ENCODE data around the gene VPS52. TPM values are rescaled to one million over a fixed set of nuclear protein-coding genes. Genes with fewer than 3 reads are reported as not detected.

VPS52 gene, protein sequence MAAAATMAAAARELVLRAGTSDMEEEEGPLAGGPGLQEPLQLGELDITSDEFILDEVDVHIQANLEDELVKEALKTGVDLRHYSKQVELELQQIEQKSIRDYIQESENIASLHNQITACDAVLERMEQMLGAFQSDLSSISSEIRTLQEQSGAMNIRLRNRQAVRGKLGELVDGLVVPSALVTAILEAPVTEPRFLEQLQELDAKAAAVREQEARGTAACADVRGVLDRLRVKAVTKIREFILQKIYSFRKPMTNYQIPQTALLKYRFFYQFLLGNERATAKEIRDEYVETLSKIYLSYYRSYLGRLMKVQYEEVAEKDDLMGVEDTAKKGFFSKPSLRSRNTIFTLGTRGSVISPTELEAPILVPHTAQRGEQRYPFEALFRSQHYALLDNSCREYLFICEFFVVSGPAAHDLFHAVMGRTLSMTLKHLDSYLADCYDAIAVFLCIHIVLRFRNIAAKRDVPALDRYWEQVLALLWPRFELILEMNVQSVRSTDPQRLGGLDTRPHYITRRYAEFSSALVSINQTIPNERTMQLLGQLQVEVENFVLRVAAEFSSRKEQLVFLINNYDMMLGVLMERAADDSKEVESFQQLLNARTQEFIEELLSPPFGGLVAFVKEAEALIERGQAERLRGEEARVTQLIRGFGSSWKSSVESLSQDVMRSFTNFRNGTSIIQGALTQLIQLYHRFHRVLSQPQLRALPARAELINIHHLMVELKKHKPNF
- 59.8 and 63.5 TPM in 2 replicates for total RNA-seq

DNA sequence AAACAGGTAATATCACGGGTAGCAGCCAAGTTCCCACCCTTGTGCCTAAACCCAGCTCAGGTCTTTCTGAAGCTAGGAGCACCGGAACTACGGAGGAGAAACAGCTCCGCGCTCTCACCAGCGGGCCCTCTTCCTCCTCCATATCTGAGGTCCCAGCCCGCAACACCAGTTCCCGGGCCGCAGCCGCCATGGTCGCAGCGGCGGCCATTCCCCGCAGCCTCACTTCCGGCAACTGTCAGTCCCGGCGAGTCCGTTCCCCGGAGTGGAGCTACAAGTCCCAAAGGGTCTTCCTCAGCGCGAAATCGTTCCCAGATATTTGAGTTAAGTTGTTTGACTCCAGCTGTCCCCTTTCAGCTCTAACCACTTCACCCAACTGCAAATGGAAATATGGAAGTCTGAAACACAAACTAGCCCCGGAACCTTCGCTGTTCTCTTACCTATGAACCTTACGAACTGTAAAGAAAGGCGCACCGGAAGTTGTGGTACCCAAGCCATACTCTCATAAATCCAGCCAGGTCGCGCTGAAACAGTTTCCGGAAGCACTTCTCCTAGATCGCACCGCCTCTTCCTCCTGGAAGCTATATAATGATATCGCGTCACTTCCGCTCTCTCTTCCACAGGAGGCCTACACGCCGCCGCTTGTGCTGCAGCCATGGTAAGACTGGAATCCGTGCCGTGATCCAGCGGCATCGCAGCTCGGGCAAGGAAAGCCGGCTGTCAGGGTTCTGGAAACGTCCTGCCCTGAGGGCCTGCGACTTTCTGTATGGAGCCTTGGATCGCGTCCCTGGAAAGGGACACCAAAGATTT, at the start of gene VPS52, which contains the start of gene RPS18:
Gene VPS52 (minus strand): TSS at position 409 of the 807 bp plus-strand sequence. CDS start 201 bp downstream, at position 208.
Gene RPS18 (plus strand): TSS at position 608 of the 807 bp plus-strand sequence. CDS start 45 bp downstream, at position 653.
- peaks cover 55% of the 10 kb centered on the region for H3K4me1 Mint-ChIP-seq (ENCODE audit: low read depth)
- intact Hi-C loops (cut with micrococcal nuclease): loop anchor here (1.0 to 10.0 kb wide), 12 partner anchors 18 to 1297 kb away; partner anchors contain the start of genes BRD2, DXO, KIFC1 and LEMD2
- no peaks in the 10 kb centered on the region for H3K9me3 Mint-ChIP-seq
- peak; percentile 89 for DNase-seq (ENCODE audit: low spot score)
- peak within 1 kb of the TSS; percentile 97 for H3K4me3 Mint-ChIP-seq
- H3K27ac Mint-ChIP-seq: peak within 1 kb of the TSS; percentile 99
- H3K27me3 Mint-ChIP-seq (ENCODE audit: insufficient read depth): no peaks in the 10 kb centered on the region
- H3K36me3 Mint-ChIP-seq (ENCODE audit: low read depth): peaks cover 64% of the 10 kb centered on the region

DNA sequence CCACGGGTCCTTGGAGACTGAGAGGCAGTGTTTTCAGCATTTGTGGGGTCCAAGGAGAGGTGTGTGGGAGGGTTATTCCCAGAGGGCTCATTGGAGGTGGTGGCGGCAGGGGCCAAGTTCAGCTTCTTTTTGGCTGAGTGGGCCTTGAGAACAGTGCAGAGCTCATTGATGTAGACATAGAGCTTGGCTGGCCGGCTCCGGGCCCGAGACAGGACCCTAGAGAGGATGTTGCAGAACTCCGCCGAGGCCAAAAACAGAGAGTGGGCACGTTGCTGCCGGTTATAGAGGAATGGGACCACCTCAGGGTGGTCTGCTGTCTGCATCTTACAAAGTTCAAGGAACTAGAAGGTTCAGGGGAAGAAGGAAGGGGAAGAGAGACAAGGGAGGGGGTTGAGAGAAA, 49.6 kb upstream of the VPS52 start:
- Mint-ChIP-seq H3K4me1 (ENCODE audit: low read depth) (peaks cover 68% of the 10 kb centered on the region), H3K4me3 (peak overlapping the region; percentile 97), H3K9me3 (no peaks in the 10 kb centered on the region), H3K27me3 (ENCODE audit: insufficient read depth) (no peaks in the 10 kb centered on the region), H3K27ac (peak overlapping the region; percentile 84), H3K36me3 (ENCODE audit: low read depth) (peaks cover 39% of the 10 kb centered on the region)
- intact Hi-C loops (cut with micrococcal nuclease): no loop called here
- DNase-seq (ENCODE audit: low spot score): no peak

DNA sequence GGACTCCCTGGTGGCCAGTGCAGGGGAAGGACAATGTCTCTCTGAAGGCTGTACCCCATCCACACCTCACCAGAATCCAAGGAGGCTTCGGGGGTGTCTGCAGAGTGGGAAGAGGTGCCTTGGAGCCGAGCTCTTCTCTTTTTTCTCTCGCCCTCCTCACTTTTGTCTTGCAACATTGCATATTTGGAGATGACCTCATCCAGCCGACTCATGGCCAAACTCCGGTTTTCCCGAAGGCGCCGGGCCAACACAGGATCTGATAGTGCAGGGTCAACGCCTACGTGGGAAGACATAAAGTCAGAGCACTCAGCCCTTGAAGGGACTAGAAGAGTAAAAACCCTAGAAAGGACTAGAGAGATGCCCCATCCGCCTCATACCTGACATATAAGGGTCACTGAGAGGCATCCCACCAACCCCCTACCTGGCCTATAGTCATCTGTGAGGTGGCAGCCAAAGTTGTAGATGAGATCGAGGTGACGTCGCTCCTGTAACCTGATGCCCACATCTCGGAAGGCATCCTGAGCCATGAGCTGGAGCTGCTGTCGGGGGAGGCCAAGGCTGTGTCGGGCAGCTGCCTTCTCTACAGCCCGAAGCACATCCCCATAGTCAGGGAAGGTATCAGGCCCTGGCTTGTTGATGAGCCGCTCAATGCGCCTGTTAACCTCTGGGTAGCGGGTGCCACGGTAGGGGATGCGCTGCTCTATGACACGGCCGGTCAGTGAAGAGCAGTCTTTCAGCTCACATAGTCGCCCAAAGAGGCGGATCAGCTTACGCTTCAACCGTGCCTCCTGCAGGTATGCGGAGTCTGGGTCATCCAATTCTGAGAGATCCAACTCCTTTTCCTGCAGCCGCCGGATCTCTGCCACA, 48.9 kb upstream of the VPS52 start:
- Mint-ChIP-seq H3K9me3 (no peaks in the 10 kb centered on the region), H3K36me3 (ENCODE audit: low read depth) (peaks cover 40% of the 10 kb centered on the region), H3K4me1 (ENCODE audit: low read depth) (peaks cover 75% of the 10 kb centered on the region), H3K4me3 (peak overlapping the region; percentile 97), H3K27ac (no peak overlapping the region), H3K27me3 (ENCODE audit: insufficient read depth) (no peaks in the 10 kb centered on the region)
- no peak for DNase-seq (ENCODE audit: low spot score)
- intact Hi-C loops (cut with micrococcal nuclease): no loop called here

DNA sequence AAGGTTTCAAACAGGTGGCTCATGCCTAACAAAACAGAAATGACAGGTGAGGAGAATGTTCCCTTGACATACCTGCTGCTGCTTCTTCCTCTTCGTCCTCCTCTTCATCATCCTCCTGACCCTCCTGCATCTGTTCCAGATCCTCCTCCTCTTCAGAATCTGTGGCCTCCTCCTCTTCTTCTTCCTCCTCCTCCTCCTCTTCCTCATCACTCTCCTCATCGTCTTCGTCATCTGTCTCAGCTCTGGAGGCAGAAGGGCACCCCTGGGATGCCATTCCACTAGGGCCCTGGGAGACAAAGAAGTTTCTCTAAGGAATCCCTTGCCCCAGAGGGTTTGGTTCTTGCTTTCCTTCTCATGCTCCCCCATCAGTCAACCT, 48.3 kb upstream of the VPS52 start:
- no peaks in the 10 kb centered on the region for H3K9me3 Mint-ChIP-seq
- DNase-seq (ENCODE audit: low spot score): no peak
- peaks cover 40% of the 10 kb centered on the region for H3K36me3 Mint-ChIP-seq (ENCODE audit: low read depth)
- intact Hi-C loops (cut with micrococcal nuclease): no loop called here
- no peaks in the 10 kb centered on the region for H3K27me3 Mint-ChIP-seq (ENCODE audit: insufficient read depth)
- H3K4me1 Mint-ChIP-seq (ENCODE audit: low read depth): peaks cover 80% of the 10 kb centered on the region
- H3K27ac Mint-ChIP-seq: peak overlapping the region; percentile 38
- H3K4me3 Mint-ChIP-seq: peak overlapping the region; percentile 97

DNA sequence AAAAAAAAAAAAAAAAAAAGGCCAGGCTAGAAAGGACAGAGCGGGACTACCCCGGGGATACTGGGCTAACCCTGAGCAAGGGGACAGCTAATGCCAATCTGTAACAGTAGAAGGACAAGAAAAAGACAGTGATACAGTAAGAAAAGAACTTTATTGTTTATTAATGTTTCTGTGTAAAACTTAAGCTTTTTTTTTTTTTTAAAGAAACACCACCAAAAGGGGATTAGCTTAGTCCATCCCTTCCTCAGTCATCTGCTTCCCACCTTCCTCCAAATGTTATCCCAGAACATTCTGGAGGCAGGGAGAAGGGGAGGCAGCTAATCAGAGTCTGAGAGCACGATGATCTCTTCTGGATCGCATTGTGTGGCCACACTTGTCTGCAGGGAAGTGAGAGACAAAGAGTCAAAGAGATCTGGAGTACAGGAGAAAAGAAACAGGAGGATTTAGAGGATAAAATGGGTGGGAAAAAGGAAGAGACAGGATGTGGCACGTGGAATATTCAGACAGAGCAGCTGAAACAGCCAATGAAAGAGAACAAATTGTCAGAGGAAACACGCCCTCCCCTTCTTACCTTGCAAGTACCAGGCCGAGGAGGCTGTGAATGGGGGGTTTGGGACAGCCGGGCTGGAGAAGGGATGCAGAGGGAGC, 46.9 kb upstream of the VPS52 start:
- H3K4me1 Mint-ChIP-seq (ENCODE audit: low read depth): peaks cover 81% of the 10 kb centered on the region
- peak overlapping the region; percentile 97 for H3K4me3 Mint-ChIP-seq
- peak overlapping the region; percentile 94 for H3K27ac Mint-ChIP-seq
- intact Hi-C loops (cut with micrococcal nuclease): loop anchor here (1.0 kb wide), 4 partner anchors 20 to 136 kb away; partner anchors contain the start of genes KIFC1, RGL2 and ZBTB9
- H3K9me3 Mint-ChIP-seq: no peaks in the 10 kb centered on the region
- H3K36me3 Mint-ChIP-seq (ENCODE audit: low read depth): peaks cover 47% of the 10 kb centered on the region
- DNase-seq (ENCODE audit: low spot score): no peak
- no peaks in the 10 kb centered on the region for H3K27me3 Mint-ChIP-seq (ENCODE audit: insufficient read depth)

DNA sequence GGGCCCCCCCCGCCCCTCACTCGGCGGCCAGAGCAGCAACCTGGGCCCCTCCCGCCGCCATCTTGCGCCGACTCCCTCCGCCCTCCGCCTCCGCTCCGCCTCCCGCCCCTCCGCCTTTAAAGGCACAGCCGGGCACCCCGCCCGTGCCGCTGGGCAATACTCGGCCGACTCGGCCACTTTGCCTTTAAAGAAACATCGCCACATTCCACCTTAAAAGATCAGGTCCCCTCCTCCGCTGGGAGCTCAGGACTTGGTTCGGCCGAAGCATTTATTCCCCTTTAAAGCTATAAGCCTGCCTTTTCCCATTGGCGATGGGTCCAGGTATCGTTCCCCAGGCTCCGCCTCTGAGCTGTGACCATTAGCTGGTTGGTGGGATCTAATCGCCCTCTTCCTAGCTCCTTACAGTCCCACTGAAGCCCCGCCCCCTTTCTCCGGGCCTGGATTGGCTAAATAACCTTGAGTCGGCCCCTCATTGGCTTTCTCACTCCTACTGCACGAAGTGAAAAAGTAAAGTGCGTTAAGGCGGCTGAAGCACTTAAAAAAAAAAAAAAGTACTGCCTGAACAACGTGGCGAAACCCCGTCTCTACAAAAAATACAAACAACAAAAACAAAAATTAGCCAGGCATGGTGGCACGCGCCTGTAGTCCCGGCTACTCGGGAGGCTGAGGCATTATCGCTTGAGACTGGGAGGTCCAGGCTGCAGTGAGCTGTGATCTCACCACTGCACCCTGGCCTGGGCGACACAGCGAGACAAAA, 46.2 kb upstream of the VPS52 start, which contains the start of gene ZBTB22:
Gene ZBTB22 (minus strand): TSS at position 76 of the 757 bp plus-strand sequence. CDS start 828 bp downstream, outside the sequence.
- H3K27me3 Mint-ChIP-seq (ENCODE audit: insufficient read depth): no peaks in the 10 kb centered on the region
- DNase-seq (ENCODE audit: low spot score): peak; percentile 92
- peaks cover 74% of the 10 kb centered on the region for H3K4me1 Mint-ChIP-seq (ENCODE audit: low read depth)
- H3K9me3 Mint-ChIP-seq: no peaks in the 10 kb centered on the region
- peak within 1 kb of the TSS; percentile 97 for H3K4me3 Mint-ChIP-seq
- H3K36me3 Mint-ChIP-seq (ENCODE audit: low read depth): peaks cover 50% of the 10 kb centered on the region
- peak within 1 kb of the TSS; percentile 94 for H3K27ac Mint-ChIP-seq
- intact Hi-C loops (cut with micrococcal nuclease): loop anchor here (1.0 kb wide), 5 partner anchors 20 to 136 kb away; partner anchors contain the start of genes KIFC1, PFDN6, RGL2 and WDR46

DNA sequence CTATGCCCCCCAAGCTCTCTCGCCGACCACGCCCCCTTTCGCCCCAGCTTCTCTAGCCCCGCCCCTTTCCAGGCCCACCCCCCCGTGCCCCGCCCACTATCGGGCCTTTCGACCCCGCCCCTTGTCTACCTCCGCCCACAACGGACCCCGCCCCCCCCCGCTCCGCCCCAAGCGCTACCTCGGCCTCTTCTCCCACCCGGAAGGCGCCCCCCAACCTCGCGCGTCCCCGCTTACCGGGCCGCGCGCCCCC, 45.7 kb upstream of the VPS52 start:
- Mint-ChIP-seq H3K9me3 (no peaks in the 10 kb centered on the region), H3K27ac (peak overlapping the region; percentile 71), H3K4me1 (ENCODE audit: low read depth) (peaks cover 74% of the 10 kb centered on the region), H3K27me3 (ENCODE audit: insufficient read depth) (no peaks in the 10 kb centered on the region), H3K36me3 (ENCODE audit: low read depth) (peaks cover 53% of the 10 kb centered on the region), H3K4me3 (peak overlapping the region; percentile 77)
- no peak for DNase-seq (ENCODE audit: low spot score)
- intact Hi-C loops (cut with micrococcal nuclease): loop anchor here (1.0 kb wide), 1 partner anchor 28 kb away; the partner anchor contains the start of genes PFDN6 and WDR46

DNA sequence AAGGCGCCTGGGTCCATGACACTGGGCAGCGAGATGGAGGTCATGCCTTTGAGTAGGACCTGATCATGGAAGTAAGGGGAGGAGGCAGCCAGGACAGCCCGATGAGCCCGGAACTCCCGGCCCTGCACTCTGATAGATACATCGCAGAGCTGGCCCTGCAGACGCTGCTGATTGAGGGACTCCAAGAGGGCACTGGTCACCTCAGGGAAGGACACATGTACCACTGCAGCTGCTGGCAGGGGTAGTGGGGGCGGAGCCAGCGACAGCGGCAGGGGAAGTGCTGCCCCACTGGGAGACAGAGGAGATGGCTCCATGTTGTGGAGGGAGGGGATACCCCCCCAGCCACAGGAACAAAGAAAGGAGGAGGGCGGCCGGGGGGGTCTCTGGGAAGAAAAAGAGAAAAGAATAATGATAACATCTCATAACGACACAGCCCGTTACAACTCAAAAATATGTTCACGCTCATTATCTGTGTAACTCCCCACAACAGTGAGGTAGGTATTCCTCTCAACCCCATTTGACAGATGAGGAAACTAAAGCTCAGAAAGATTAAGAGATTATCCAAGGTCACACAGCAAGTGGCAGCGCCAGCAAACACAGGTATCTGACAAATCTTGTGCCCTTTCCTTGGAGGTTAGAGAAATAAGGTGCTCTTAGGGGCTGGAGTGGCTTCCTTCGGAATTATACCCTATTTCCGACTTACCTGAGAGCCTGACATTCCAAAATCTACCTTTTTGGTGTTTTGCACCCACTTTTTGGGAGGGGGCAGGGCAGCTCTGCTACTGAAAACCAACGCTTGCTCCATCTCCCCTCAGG, 45.1 kb upstream of the VPS52 start:
- H3K27ac Mint-ChIP-seq: peak overlapping the region; percentile 71
- DNase-seq (ENCODE audit: low spot score): no peak
- H3K36me3 Mint-ChIP-seq (ENCODE audit: low read depth): peaks cover 54% of the 10 kb centered on the region
- H3K9me3 Mint-ChIP-seq: no peaks in the 10 kb centered on the region
- H3K4me1 Mint-ChIP-seq (ENCODE audit: low read depth): peaks cover 74% of the 10 kb centered on the region
- intact Hi-C loops (cut with micrococcal nuclease): loop anchor here (1.0 kb wide), 1 partner anchor 28 kb away; the partner anchor contains the start of genes PFDN6 and WDR46
- H3K4me3 Mint-ChIP-seq: peak overlapping the region; percentile 77
- H3K27me3 Mint-ChIP-seq (ENCODE audit: insufficient read depth): no peaks in the 10 kb centered on the region

DNA sequence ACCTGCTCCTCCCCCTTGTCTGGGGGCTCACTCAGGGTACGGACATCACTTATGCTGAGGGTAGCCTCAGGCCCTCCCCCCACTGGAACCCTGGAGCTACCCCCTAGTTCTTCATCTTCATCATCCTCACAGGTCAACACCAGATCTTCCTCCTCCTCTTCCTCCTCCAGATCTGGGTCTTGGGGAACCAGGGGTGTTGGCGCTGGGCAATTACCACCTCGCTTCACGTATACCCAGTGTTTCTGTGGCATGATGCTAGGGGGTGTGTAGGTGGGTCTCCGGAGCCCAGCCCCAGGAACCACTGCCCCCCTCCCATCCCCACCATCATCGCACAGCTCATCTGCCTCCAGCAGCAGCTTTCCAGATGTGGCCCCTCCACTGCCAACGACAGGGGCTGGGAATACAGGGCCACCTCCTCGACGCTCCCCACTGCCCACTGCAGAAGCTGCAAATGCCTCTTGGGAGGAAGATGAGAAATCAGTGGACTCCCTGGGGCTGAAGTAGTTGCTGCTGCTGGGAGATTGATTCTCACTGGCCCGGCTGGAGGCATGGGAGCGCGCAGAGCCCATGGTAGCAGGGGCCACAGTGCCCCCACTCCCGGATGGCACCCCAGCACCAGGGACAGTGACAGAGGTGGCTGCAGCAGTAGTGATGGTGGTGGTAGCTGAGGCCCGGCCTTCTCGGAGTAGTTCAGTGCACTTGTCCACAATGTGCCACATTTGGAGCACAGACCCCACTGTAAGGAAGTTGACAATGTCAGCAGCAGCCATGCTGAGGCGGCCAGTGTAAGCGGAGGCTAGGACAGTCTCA, 44.3 kb upstream of the VPS52 start:
- Mint-ChIP-seq H3K4me1 (ENCODE audit: low read depth) (peaks cover 70% of the 10 kb centered on the region), H3K27me3 (ENCODE audit: insufficient read depth) (no peaks in the 10 kb centered on the region), H3K9me3 (no peaks in the 10 kb centered on the region), H3K36me3 (ENCODE audit: low read depth) (peaks cover 54% of the 10 kb centered on the region), H3K27ac (peak overlapping the region; percentile 99), H3K4me3 (peak overlapping the region; percentile 77)
- no peak for DNase-seq (ENCODE audit: low spot score)
- intact Hi-C loops (cut with micrococcal nuclease): loop anchor here (2.0 kb wide), 1 partner anchor 255 kb away; no protein-coding TSS in a partner anchor

Data from activated T-helper 1 cell treated with anti-CD3 and anti-CD28 coated beads, Interleukin-12 subunit alpha, Interleukin-12 subunit beta, Interleukin-2, Interleukin-4 antibody, amounts not matched to agents 30 ng/mL and 10 ng/mL and 1 ng/mL, durations not matched to agents 14 hours and 24 hours and 36 hours (primary cell).